Hematopoietic multipotent progenitor cell (in vitro differentiated cells): ENCODE results near the gene MED13L. TPM values are rescaled to one million over a fixed set of nuclear protein-coding genes. Genes with fewer than 3 reads are reported as not detected.
A peak's percentile ranks its signal among the peaks of the same experiment; 100 is the strongest.
"Not testable (repeated sequence)": the region's sequence is repeated elsewhere in the genome, so short reads cannot be mapped to it uniquely, and the experiment has no call there.

Source experiments
- DNase-seq, 3 donors: peaks; one replicate each; pipeline ENCODE4 v3.0.0-alpha.2; 2011 to 2015; ENCODE audit warnings: low read depth in 2 of 3, low spot score in 2 of 3
- total RNA-seq: library from RNA; depleted of rRNA; stranded (reverse); fragments of >200 nt; gene quantifications from one replicate; pipeline ENCODE4 v1.2.3, GENCODE V29; 2012

Gene MED13L
- total RNA-seq, 1 donor = 167 TPM

- no peak for DNase-seq
Measured at GRCh38 chr12:116304621-116305020, 27.1 kb upstream of the MED13L start.

- DNase-seq = no peak
Measured at GRCh38 chr12:116303929-116304328, 26.4 kb upstream of the MED13L start.

- no peak for DNase-seq
Measured at GRCh38 chr12:116303066-116303465, 25.6 kb upstream of the MED13L start.

- no peak for DNase-seq
Measured at GRCh38 chr12:116302166-116303058, 24.9 kb upstream of the MED13L start.

GRCh38 chr12:116301621-116302020, 24.1 kb upstream of the MED13L start:
- no peak for DNase-seq

- no peak for DNase-seq
Measured at GRCh38 chr12:116299665-116300328, 22.3 kb upstream of the MED13L start.

GRCh38 chr12:116299064-116299463, 21.6 kb upstream of the MED13L start:
- DNase-seq = no peak

GRCh38 chr12:116298578-116298977, 21.1 kb upstream of the MED13L start:
- no peak for DNase-seq

- DNase-seq = no peak
Measured at GRCh38 chr12:116297224-116297834, 19.8 kb upstream of the MED13L start.

- no peak for DNase-seq
Measured at GRCh38 chr12:116295327-116296263, 18.1 kb upstream of the MED13L start.

- DNase-seq = no peak
Measured at GRCh38 chr12:116294454-116295165, 17.1 kb upstream of the MED13L start.

GRCh38 chr12:116293687-116294453, 16.4 kb upstream of the MED13L start:
- no peak for DNase-seq

- DNase-seq = no peak
Measured at GRCh38 chr12:116291218-116291617, 13.7 kb upstream of the MED13L start.

- DNase-seq = no peak
Measured at GRCh38 chr12:116288735-116289134, 11.2 kb upstream of the MED13L start.

GRCh38 chr12:116287842-116288301, 10.4 kb upstream of the MED13L start:
- DNase-seq = no peak

GRCh38 chr12:116284396-116284795, 6.9 kb upstream of the MED13L start:
- DNase-seq = peak in 1 of 3 donors; percentile 29

- DNase-seq = not testable (repeated sequence)
Measured at GRCh38 chr12:116283881-116284280, 6.4 kb upstream of the MED13L start.

GRCh38 chr12:116282371-116283286, 5.1 kb upstream of the MED13L start:
- DNase-seq = no peak
